ENCODE results near the gene ZSCAN18.
"Not testable (repeated sequence)": the region's sequence is repeated elsewhere in the genome, so short reads cannot be mapped to it uniquely, and the experiment has no call there.

ZSCAN18 gene, protein sequence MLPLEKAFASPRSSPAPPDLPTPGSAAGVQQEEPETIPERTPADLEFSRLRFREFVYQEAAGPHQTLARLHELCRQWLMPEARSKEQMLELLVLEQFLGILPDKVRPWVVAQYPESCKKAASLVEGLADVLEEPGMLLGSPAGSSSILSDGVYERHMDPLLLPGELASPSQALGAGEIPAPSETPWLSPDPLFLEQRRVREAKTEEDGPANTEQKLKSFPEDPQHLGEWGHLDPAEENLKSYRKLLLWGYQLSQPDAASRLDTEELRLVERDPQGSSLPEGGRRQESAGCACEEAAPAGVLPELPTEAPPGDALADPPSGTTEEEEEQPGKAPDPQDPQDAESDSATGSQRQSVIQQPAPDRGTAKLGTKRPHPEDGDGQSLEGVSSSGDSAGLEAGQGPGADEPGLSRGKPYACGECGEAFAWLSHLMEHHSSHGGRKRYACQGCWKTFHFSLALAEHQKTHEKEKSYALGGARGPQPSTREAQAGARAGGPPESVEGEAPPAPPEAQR

DNA sequence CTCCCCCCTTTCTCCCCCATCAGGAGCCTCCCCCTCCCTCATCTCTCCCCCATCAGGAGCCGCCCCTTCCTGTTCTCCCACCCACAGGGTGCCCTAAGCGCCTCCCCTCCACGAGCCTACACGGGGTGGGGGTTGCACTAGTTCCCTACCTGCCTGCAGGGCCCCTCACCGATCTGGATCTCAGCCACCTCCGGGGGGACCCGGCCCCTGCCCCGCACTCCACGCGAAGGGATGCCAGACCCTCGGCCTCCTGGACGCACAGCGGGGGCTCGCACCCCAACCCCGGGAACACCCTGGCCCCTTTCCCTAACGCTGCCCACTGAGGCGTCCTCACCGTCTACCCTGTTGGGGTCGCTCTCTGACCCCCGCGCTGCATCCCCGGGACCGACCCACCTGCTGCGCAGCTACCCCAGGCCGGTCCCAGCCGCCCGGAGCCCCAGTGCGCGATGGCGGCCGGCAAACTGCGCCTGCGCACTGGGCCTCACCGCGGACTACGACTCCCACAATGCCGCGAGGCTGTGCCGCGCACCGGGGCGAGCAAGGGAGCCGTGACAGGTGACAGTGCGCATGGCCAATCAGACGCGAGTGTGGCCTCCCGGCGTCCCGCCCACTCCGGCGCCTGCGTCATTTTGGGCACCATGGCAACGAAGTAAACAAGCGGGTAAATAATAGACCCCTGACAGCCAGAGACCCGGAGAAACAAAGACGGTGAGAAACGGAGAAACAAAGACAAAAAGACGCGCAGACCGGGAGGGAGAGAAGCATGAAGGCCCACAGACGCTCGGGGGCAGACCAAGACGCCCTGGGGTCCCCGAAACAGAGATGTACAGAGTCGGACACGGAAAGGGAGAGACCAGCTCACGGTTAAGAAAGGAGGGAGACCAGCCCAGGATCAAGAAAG is at the start of gene ZSCAN18:
TSS of gene ZSCAN18 (minus strand) at position 451 of the 901 bp plus-strand sequence. CDS start 7,964 bp downstream, outside the sequence.
- H3K4me3 ChIP-seq (ENCODE audit: low read length) = peak within 1 kb of the TSS; percentile 89
- TF ChIP-seq, protein P1, sequence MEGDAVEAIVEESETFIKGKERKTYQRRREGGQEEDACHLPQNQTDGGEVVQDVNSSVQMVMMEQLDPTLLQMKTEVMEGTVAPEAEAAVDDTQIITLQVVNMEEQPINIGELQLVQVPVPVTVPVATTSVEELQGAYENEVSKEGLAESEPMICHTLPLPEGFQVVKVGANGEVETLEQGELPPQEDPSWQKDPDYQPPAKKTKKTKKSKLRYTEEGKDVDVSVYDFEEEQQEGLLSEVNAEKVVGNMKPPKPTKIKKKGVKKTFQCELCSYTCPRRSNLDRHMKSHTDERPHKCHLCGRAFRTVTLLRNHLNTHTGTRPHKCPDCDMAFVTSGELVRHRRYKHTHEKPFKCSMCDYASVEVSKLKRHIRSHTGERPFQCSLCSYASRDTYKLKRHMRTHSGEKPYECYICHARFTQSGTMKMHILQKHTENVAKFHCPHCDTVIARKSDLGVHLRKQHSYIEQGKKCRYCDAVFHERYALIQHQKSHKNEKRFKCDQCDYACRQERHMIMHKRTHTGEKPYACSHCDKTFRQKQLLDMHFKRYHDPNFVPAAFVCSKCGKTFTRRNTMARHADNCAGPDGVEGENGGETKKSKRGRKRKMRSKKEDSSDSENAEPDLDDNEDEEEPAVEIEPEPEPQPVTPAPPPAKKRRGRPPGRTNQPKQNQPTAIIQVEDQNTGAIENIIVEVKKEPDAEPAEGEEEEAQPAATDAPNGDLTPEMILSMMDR (IDR thresholded peaks at IDR 0.05; ENCODE audit: insufficient read depth, low read depth, low read length, missing control alignments) = no peak
- DNase-seq (ENCODE audit: low read depth) = peak; percentile 94

- H3K4me3 ChIP-seq (ENCODE audit: low read length); DNase-seq (ENCODE audit: low read depth): not testable (repeated sequence)
Measured at GRCh38 chr19:58147475-58147874, 49.4 kb upstream of the ZSCAN18 start.

DNA sequence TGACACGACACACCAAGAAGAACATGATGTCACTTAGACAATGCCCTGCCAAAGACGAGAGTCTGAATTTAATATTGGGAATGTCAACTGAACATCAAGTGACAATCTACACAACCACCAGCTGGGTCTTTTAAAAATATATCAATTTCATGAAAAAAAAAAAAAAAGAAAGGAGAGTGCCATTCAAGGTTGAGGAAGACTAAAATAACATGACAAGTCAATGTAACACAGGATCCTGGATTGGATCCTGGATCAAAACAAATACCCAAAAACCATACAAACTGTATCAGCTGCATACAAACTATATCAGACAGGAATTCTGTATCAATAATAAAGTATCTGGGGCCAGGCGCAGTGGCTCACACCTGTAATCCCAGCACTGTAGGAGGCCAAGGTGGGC is 47.8 kb upstream of the ZSCAN18 start:
- no peak for DNase-seq (ENCODE audit: low read depth)
- TF ChIP-seq, protein P1 (IDR thresholded peaks at IDR 0.05; ENCODE audit: insufficient read depth, low read depth, low read length, missing control alignments) = no peak
- no peak overlapping the region for H3K4me3 ChIP-seq (ENCODE audit: low read length)

GRCh38 chr19:58134244-58134643 is 36.2 kb upstream of the ZSCAN18 start:
- no peak overlapping the region for H3K4me3 ChIP-seq (ENCODE audit: low read length)
- DNase-seq (ENCODE audit: low read depth) = no peak
- TF ChIP-seq, protein P1 (IDR thresholded peaks at IDR 0.05; ENCODE audit: insufficient read depth, low read depth, low read length, missing control alignments) = no peak

DNA sequence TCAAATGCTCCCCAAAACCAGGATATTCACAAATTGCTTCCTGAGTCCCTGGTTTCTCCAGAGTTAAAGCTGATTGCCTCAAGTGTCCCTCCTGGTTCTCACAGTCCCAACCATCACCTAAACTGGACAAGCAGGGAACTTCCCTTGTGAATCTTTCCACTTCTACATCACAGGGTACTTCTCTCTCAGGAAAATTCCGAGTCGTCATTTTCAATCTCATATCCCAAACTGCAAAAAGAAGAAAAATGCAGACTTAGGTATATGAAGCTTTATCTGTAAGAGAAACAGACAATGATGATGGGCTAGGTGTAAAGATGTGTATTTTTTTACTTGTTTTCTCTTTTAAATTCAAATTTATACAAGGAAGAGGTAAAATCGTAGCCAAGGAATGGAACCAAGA is 31.3 kb upstream of the ZSCAN18 start:
- H3K4me3 ChIP-seq (ENCODE audit: low read length) = no peak overlapping the region
- no peak for DNase-seq (ENCODE audit: low read depth)
- TF ChIP-seq, protein P1 (IDR thresholded peaks at IDR 0.05; ENCODE audit: insufficient read depth, low read depth, low read length, missing control alignments) = no peak

DNA sequence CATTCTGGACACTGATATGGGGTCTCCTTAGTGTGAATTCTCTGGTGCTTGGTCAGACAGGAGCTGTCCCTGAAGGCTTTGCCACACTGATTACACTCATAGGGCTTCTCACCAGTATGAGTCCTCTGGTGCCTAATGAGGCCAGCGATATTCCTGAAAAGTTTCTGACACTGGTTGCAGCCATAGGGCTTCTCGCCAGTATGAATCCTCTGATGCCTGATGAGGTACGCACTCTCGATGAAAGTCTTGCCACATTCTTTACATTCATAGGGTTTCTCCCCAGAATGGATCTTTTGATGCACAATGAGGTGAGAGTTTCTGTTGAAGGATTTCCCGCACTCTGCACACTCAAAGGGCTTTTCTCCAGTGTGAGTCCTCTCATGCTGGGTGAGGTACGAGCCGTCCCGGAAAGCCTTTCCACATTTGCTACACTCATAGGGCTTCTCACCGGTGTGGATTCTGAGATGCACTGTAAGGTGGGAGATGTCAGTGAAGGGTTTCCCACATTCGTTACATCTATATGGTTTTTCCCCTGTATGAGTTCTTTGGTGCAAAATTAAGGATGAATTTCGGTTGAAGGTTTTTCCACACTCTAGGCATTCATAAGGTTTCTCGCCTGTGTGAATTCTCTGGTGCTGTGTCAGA is 30.1 kb upstream of the ZSCAN18 start:
- no peak for DNase-seq (ENCODE audit: low read depth)
- TF ChIP-seq, protein P1 (IDR thresholded peaks at IDR 0.05; ENCODE audit: insufficient read depth, low read depth, low read length, missing control alignments) = no peak
- H3K4me3 ChIP-seq (ENCODE audit: low read length) = no peak overlapping the region

- H3K4me3 ChIP-seq (ENCODE audit: low read length) = no peak overlapping the region
- TF ChIP-seq, protein P1 (IDR thresholded peaks at IDR 0.05; ENCODE audit: insufficient read depth, low read depth, low read length, missing control alignments) = no peak
- DNase-seq (ENCODE audit: low read depth) = no peak
Measured at GRCh38 chr19:58123354-58123753, 25.3 kb upstream of the ZSCAN18 start.

All from epithelial cell of esophagus (primary cell).